K562 (cell line): ENCODE measurements around the gene PIP4K2A. TPM values are rescaled to one million over a fixed set of nuclear protein-coding genes. Genes with fewer than 3 reads are reported as not detected.

Experiments
- ARNT ChIP-seq, 2 experiments: fragments of 450-650 bp; IDR thresholded peaks; 2 replicates each; pipeline ENCODE4 v1.6.1; 2016; ENCODE audit warnings: mild to moderate bottlenecking in 1 of 2
- CEBPG ChIP-seq, 3 experiments: fragments of 200-800 bp in 1 of 3; sonication (Bioruptor generic) in 1 of 3; sonication (generic) in 1 of 3; formaldehyde crosslinking in 1 of 3; IDR thresholded peaks in 2 of 3; conservative IDR thresholded peaks in 1 of 3; 2 replicates each; pipeline versions ENCODE4 v1.6.1 to v1.8.0; 2016 to 2022; ENCODE audit warnings: missing compliant biosample characterization in 2 of 3, missing genetic modification characterization in 2 of 3, mild to moderate bottlenecking in 1 of 3, missing genetic modification reagents in 1 of 3
- HIVEP1 ChIP-seq: fragments of 250-450 bp; sonication (Bioruptor Pico); IDR thresholded peaks from 2 replicates; pipeline ENCODE4 v1.4.0; 2020; ENCODE audit warnings: mild to moderate bottlenecking
- KDM1A ChIP-seq, 2 experiments: fragments of 450-650 bp; IDR thresholded peaks; 2 replicates each; pipeline ENCODE4 v1.6.1; 2016; ENCODE audit warnings: mild to moderate bottlenecking in 2 of 2
- NR2C1 ChIP-seq, 2 experiments: fragments of 450-650 bp; IDR thresholded peaks; 2 replicates each; pipeline ENCODE4 v1.6.1; 2017; ENCODE audit warnings: mild to moderate bottlenecking in 2 of 2, antibody characterized with exemption in 1 of 2, inconsistent platforms in 1 of 2, missing compliant biosample characterization in 1 of 2, missing genetic modification characterization in 1 of 2
- PML ChIP-seq: IDR thresholded peaks from 2 replicates; pipeline ENCODE4 v1.6.1; 2012; ENCODE audit warnings: low read length, inconsistent platforms
- SMARCA4 ChIP-seq: fragments of 450-650 bp; IDR thresholded peaks from 2 replicates; pipeline ENCODE4 v1.6.1; 2016
- SRSF7 ChIP-seq: fragments of 200-400 bp; formaldehyde crosslinking; optimal IDR thresholded peaks from 2 replicates; pipeline ENCODE3; 2017; ENCODE audit warnings: mild to moderate bottlenecking, low read depth, low read length
- U2AF2 ChIP-seq: fragments of 200-400 bp; formaldehyde crosslinking; optimal IDR thresholded peaks from 2 replicates; pipeline ENCODE3; 2017; ENCODE audit warnings: low read depth, mild to moderate bottlenecking, low read length
- XRCC4 ChIP-seq: IDR thresholded peaks from one replicate; pipeline ENCODE4 v1.6.1; 2011; ENCODE audit not compliant: insufficient read depth, insufficient read length; ENCODE audit errors: extremely low read depth
- ZC3H4 ChIP-seq: sonication (generic); formaldehyde crosslinking; IDR thresholded peaks from 2 replicates; pipeline ENCODE4 v1.9.0; 2021; ENCODE audit warnings: missing genetic modification reagents, borderline replicate concordance
- ZKSCAN3 ChIP-seq: fragments of 250-450 bp; sonication (Bioruptor Pico); IDR thresholded peaks from 2 replicates; pipeline ENCODE4 v1.4.0; 2020
- ZNF217 ChIP-seq: sonication (generic); formaldehyde crosslinking; IDR thresholded peaks from 2 replicates; pipeline ENCODE4 v1.8.0; 2022; ENCODE audit warnings: mild to moderate bottlenecking, missing genetic modification reagents
- polyA plus RNA-seq, 8 experiments: library from polyadenylated mRNA; depleted of rRNA in 4 of 8; stranded (reverse) in 5 of 8; unstranded in 3 of 8; fragments of >200 nt; fragmentation: Nextera tagmentation in 2 of 8; fragmentation: Illumina TruSeq in 1 of 8; extraction: Ambion mirVana in 2 of 8; extraction: Trizol in 1 of 8; gene quantifications; 2 replicates each; pipeline versions ENCODE4 v1.2.1 to v1.2.3, GENCODE V29; 2011 to 2014; ENCODE audit warnings: inconsistent platforms in 1 of 8, missing spikeins in 1 of 8
- total RNA-seq, 7 experiments: library from RNA; depleted of rRNA in 6 of 7; stranded (reverse); fragments of >200 nt in 6 of 7; fragmentation: Illumina TruSeq in 2 of 7; extraction: Trizol in 2 of 7; gene quantifications; 2 replicates each; pipeline versions ENCODE4 v1.2.1 to v1.2.3, GENCODE V29; 2011 to 2021; ENCODE audit warnings: low replicate concordance in 1 of 7
- TF ChIP-seq, protein P1 (sequence below): IDR thresholded peaks from 3 replicates; pipeline ENCODE4 v1.6.1; 2011; ENCODE audit warnings: borderline replicate concordance, mild to moderate bottlenecking, moderate library complexity; ENCODE audit not compliant: insufficient read length; ENCODE audit errors: extremely low read depth
- TF ChIP-seq, protein P2 (sequence below): fragments of 250-450 bp; sonication (Bioruptor Pico); IDR thresholded peaks from 2 replicates; pipeline ENCODE4 v1.4.0; 2020
- TF ChIP-seq, protein P3 (sequence below): fragments of 450-650 bp; IDR thresholded peaks from 2 replicates; pipeline ENCODE4 v1.6.1; 2016; ENCODE audit warnings: low read depth, mild to moderate bottlenecking, moderate library complexity
- TF ChIP-seq, protein P4 (sequence below): fragments of 250-450 bp; sonication (Bioruptor Pico); IDR thresholded peaks from 2 replicates; pipeline ENCODE4 v1.8.0; 2022; ENCODE audit warnings: inconsistent platforms
- TF ChIP-seq, protein P5 (sequence below): fragments of 150-350 bp; IDR thresholded peaks from 2 replicates; pipeline ENCODE4 v1.6.1; 2014; ENCODE audit warnings: low read depth, mild to moderate bottlenecking, low read length, borderline replicate concordance

The PIP4K2A gene
- total and polyA plus RNA-seq, 9 of the 15 experiments (the other 6 are each of a cell fraction or from before 2014, with no cell fraction given) = 35.6 to 117 (median 71.9) TPM

DNA sequence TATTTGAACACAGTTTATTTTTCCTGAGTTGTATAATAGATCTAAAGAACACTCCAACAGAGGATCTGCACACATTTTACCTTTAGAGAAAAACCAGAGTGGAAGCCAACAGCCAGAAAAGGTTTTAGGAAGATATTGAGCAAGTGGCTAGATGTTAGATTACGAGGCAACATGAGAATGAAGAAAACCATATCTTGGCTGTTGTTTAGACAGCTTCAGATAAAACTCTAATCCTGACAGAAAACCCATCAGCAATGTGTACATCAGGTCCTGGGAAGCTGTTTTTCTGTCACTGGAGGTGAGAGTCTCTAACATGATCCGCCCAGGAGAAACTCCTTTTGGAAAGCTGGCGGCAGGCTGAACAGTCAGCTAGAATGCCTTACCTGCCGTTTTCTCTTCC lies 209.6 kb downstream of the PIP4K2A start (continued):
- TF ChIP-seq, protein P1, sequence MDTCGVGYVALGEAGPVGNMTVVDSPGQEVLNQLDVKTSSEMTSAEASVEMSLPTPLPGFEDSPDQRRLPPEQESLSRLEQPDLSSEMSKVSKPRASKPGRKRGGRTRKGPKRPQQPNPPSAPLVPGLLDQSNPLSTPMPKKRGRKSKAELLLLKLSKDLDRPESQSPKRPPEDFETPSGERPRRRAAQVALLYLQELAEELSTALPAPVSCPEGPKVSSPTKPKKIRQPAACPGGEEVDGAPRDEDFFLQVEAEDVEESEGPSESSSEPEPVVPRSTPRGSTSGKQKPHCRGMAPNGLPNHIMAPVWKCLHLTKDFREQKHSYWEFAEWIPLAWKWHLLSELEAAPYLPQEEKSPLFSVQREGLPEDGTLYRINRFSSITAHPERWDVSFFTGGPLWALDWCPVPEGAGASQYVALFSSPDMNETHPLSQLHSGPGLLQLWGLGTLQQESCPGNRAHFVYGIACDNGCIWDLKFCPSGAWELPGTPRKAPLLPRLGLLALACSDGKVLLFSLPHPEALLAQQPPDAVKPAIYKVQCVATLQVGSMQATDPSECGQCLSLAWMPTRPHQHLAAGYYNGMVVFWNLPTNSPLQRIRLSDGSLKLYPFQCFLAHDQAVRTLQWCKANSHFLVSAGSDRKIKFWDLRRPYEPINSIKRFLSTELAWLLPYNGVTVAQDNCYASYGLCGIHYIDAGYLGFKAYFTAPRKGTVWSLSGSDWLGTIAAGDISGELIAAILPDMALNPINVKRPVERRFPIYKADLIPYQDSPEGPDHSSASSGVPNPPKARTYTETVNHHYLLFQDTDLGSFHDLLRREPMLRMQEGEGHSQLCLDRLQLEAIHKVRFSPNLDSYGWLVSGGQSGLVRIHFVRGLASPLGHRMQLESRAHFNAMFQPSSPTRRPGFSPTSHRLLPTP = no peak
- TF ChIP-seq, protein P2, sequence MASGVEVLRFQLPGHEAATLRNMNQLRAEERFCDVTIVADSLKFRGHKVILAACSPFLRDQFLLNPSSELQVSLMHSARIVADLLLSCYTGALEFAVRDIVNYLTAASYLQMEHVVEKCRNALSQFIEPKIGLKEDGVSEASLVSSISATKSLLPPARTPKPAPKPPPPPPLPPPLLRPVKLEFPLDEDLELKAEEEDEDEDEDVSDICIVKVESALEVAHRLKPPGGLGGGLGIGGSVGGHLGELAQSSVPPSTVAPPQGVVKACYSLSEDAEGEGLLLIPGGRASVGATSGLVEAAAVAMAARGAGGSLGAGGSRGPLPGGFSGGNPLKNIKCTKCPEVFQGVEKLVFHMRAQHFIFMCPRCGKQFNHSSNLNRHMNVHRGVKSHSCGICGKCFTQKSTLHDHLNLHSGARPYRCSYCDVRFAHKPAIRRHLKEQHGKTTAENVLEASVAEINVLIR (CRISPR knock-in tag) = no peak
- TF ChIP-seq, protein P3, sequence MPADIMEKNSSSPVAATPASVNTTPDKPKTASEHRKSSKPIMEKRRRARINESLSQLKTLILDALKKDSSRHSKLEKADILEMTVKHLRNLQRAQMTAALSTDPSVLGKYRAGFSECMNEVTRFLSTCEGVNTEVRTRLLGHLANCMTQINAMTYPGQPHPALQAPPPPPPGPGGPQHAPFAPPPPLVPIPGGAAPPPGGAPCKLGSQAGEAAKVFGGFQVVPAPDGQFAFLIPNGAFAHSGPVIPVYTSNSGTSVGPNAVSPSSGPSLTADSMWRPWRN = no peak
- no peak for TF ChIP-seq CEBPG (CRISPR knock-in tag; IDR thresholded peaks at IDR 0.05)
- TF ChIP-seq CEBPG (tag; conservative IDR thresholded peaks at IDR 0.05 in 1 of 2, IDR thresholded peaks at IDR 0.05 in 1 of 2) = peak; percentile 22 to 54; a peak in 3 of 4 replicates
- TF ChIP-seq, protein P4, sequence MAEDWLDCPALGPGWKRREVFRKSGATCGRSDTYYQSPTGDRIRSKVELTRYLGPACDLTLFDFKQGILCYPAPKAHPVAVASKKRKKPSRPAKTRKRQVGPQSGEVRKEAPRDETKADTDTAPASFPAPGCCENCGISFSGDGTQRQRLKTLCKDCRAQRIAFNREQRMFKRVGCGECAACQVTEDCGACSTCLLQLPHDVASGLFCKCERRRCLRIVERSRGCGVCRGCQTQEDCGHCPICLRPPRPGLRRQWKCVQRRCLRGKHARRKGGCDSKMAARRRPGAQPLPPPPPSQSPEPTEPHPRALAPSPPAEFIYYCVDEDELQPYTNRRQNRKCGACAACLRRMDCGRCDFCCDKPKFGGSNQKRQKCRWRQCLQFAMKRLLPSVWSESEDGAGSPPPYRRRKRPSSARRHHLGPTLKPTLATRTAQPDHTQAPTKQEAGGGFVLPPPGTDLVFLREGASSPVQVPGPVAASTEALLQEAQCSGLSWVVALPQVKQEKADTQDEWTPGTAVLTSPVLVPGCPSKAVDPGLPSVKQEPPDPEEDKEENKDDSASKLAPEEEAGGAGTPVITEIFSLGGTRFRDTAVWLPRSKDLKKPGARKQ = no peak
- TF ChIP-seq SRSF7 = no peak
- TF ChIP-seq SMARCA4 = peak; percentile 62; the same call in 1 of the 2 replicates
- no peak for TF ChIP-seq ZC3H4 (CRISPR knock-in tag)
- TF ChIP-seq ARNT (IDR thresholded peaks at IDR 0.05) = no peak
- TF ChIP-seq XRCC4 = no peak
- no peak for TF ChIP-seq ZKSCAN3
- no peak for TF ChIP-seq HIVEP1 (CRISPR knock-in tag)
- no peak for TF ChIP-seq ZNF217
- no peak for TF ChIP-seq U2AF2
- TF ChIP-seq, protein P5, sequence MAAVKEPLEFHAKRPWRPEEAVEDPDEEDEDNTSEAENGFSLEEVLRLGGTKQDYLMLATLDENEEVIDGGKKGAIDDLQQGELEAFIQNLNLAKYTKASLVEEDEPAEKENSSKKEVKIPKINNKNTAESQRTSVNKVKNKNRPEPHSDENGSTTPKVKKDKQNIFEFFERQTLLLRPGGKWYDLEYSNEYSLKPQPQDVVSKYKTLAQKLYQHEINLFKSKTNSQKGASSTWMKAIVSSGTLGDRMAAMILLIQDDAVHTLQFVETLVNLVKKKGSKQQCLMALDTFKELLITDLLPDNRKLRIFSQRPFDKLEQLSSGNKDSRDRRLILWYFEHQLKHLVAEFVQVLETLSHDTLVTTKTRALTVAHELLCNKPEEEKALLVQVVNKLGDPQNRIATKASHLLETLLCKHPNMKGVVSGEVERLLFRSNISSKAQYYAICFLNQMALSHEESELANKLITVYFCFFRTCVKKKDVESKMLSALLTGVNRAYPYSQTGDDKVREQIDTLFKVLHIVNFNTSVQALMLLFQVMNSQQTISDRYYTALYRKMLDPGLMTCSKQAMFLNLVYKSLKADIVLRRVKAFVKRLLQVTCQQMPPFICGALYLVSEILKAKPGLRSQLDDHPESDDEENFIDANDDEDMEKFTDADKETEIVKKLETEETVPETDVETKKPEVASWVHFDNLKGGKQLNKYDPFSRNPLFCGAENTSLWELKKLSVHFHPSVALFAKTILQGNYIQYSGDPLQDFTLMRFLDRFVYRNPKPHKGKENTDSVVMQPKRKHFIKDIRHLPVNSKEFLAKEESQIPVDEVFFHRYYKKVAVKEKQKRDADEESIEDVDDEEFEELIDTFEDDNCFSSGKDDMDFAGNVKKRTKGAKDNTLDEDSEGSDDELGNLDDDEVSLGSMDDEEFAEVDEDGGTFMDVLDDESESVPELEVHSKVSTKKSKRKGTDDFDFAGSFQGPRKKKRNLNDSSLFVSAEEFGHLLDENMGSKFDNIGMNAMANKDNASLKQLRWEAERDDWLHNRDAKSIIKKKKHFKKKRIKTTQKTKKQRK = no peak
- no peak for TF ChIP-seq PML
- no peak for TF ChIP-seq KDM1A (IDR thresholded peaks at IDR 0.05)
- TF ChIP-seq NR2C1 (IDR thresholded peaks at IDR 0.05) = no peak
- TF ChIP-seq NR2C1 (tag; IDR thresholded peaks at IDR 0.05) = no peak
